Mammary epithelial cell (primary cell): Measurements from ENCODE around the gene RABAC1.

Experiments used
- EZH2 ChIP-seq: IDR thresholded peaks from 2 replicates; pipeline ENCODE4 v1.6.1; 2012; ENCODE audit warnings: low read length, inconsistent platforms, borderline replicate concordance
- TF ChIP-seq, protein P1 (sequence below), 2 donors: IDR thresholded peaks in 1 of 2; conservative IDR thresholded peaks in 1 of 2; 2 replicates each; pipeline ENCODE4 v1.5.1; 2011 to 2012; ENCODE audit warnings: inconsistent platforms in 2 of 2, low read length in 2 of 2, mild to moderate bottlenecking in 2 of 2, control low read depth in 1 of 2, low read depth in 1 of 2; ENCODE audit not compliant: insufficient read depth in 1 of 2; ENCODE audit errors: extremely low read depth in 1 of 2

DNA sequence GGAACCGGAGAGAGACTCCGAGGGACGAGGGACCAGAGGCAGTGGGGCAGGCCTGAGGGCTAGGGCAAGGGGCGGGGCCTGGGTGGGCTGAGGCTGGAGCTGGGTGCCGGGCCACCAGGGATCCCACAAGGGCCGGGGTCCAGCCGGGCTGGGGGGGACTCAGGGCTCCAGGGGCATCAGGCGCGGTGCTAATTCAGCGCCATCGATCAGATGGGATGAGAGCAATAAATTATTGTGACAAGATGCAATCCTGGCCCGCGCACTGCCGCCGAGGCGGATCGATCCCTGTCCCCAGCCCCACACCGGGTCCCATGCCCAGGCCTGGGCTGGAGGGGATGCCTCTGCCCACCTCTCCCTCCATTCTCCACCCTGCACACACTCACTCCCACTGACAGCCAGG lies 36.5 kb downstream of the RABAC1 start:
- TF ChIP-seq, protein P1, sequence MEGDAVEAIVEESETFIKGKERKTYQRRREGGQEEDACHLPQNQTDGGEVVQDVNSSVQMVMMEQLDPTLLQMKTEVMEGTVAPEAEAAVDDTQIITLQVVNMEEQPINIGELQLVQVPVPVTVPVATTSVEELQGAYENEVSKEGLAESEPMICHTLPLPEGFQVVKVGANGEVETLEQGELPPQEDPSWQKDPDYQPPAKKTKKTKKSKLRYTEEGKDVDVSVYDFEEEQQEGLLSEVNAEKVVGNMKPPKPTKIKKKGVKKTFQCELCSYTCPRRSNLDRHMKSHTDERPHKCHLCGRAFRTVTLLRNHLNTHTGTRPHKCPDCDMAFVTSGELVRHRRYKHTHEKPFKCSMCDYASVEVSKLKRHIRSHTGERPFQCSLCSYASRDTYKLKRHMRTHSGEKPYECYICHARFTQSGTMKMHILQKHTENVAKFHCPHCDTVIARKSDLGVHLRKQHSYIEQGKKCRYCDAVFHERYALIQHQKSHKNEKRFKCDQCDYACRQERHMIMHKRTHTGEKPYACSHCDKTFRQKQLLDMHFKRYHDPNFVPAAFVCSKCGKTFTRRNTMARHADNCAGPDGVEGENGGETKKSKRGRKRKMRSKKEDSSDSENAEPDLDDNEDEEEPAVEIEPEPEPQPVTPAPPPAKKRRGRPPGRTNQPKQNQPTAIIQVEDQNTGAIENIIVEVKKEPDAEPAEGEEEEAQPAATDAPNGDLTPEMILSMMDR (conservative IDR thresholded peaks at IDR 0.05 in 1 of 2, IDR thresholded peaks at IDR 0.05 in 1 of 2; ENCODE audit: extremely low read depth in 1 of 2, insufficient read depth in 1 of 2, low read depth in 1 of 2, low read length in 2 of 2), result no peak
- TF ChIP-seq EZH2, result no peak
